B cell (primary cell): ENCODE data around the gene PRAF2. TPM values are rescaled to one million over a fixed set of nuclear protein-coding genes. Genes with fewer than 3 reads are reported as not detected.

Source experiments
- ATAC-seq: fragments of 200-7000 bp; cut with Tn5 transposase; one replicate; pipeline ENCODE4 v1.10.0; 2021; ENCODE audit warnings: low read depth, mild to moderate bottlenecking, moderate number of reproducible peaks, moderate library complexity
- CTCF ChIA-PET: fragments of 350-600 bp; sonication (Branson Sonifier 250); formaldehyde crosslinking; loops from one replicate; lab custom pipeline; 2021; ENCODE audit warnings: antibody characterized with exemption, inconsistent platforms; lab: Charles Lee
- POLR2A ChIA-PET: fragments of 350-600 bp; sonication (Branson Sonifier 250); formaldehyde crosslinking; loops from one replicate; lab custom pipeline; 2021; ENCODE audit warnings: antibody characterized with exemption; lab: Charles Lee
- DNase-seq: peaks from one replicate; pipeline ENCODE4 v3.0.0; 2013
- H2AFZ ChIP-seq: 2 replicates; pipeline ENCODE4 v1.6.1; 2012; ENCODE audit warnings: mild to moderate bottlenecking, low read depth, low read length; ENCODE audit not compliant: insufficient read depth, poor library complexity, severe bottlenecking
- H3K27ac ChIP-seq, 2 donors: 1 replicate in 1 of 2; 2 replicates in 1 of 2; pipeline ENCODE4 v1.5.1; 2012 to 2013; ENCODE audit warnings: low read length in 2 of 2, mild to moderate bottlenecking in 2 of 2, moderate library complexity in 1 of 2
- H3K27me3 ChIP-seq, 4 experiments: fragments of 200-600 bp in 1 of 4; sonication (generic) in 1 of 4; replicated peaks in 1 of 4; 1 replicate in 2 of 4; 2 replicates in 2 of 4; pipeline versions ENCODE4 v1.6.1 to v1.7.0; 2013 to 2016; ENCODE audit warnings: low read length in 3 of 4, mild to moderate bottlenecking in 2 of 4, mixed read lengths in 1 of 4, moderate library complexity in 1 of 4; ENCODE audit not compliant: insufficient read depth in 4 of 4, control insufficient read depth in 3 of 4; ENCODE audit errors: control extremely low read depth in 1 of 4
- H3K36me3 ChIP-seq, 2 experiments: replicated peaks in 1 of 2; 1 replicate in 1 of 2; 2 replicates in 1 of 2; pipeline versions ENCODE4 v1.6.1 to v1.7.1; 2013; ENCODE audit warnings: low read length in 1 of 2; ENCODE audit not compliant: insufficient read depth in 2 of 2, control insufficient read depth in 1 of 2; ENCODE audit errors: control extremely low read depth in 1 of 2, extremely low read depth in 1 of 2
- H3K4me1 ChIP-seq, 2 donors: fragments of 200-600 bp in 1 of 2; sonication (generic) in 1 of 2; 1 replicate in 1 of 2; 2 replicates in 1 of 2; pipeline versions ENCODE4 v1.5.1 to v1.6.1; 2013 to 2017; ENCODE audit warnings: low read length in 2 of 2; ENCODE audit not compliant: control insufficient read depth in 2 of 2, insufficient read depth in 2 of 2
- H3K4me2 ChIP-seq: replicated peaks from 2 replicates; pipeline ENCODE3; 2012; ENCODE audit warnings: mild to moderate bottlenecking, low read depth, low read length; ENCODE audit not compliant: poor library complexity, severe bottlenecking
- H3K4me3 ChIP-seq, 5 experiments: fragments of 200-600 bp in 1 of 5; sonication (generic) in 1 of 5; 1 replicate in 3 of 5; 2 replicates in 2 of 5; pipeline versions ENCODE4 v1.5.1 to v1.7.0; 2011 to 2016; ENCODE audit warnings: low read length in 4 of 5, mild to moderate bottlenecking in 4 of 5, low read depth in 2 of 5, control low read depth in 1 of 5, moderate library complexity in 1 of 5; ENCODE audit not compliant: insufficient read depth in 1 of 5; ENCODE audit errors: control extremely low read depth in 1 of 5, extremely low read depth in 1 of 5
- H3K79me2 ChIP-seq: fragments of 200-600 bp; sonication (generic); one replicate; pipeline ENCODE4 v1.6.0; 2016; ENCODE audit warnings: low read length; ENCODE audit not compliant: control insufficient read depth, insufficient read depth
- H3K9ac ChIP-seq: fragments of 200-600 bp; sonication (generic); 2 replicates; pipeline ENCODE4 v1.6.1; 2017; ENCODE audit warnings: mild to moderate bottlenecking, low read length, moderate library complexity
- H3K9me3 ChIP-seq, 3 donors: one replicate each; pipeline versions ENCODE4 v1.6.1 to v1.7.1; 2013; ENCODE audit warnings: low read length in 2 of 3; ENCODE audit not compliant: control insufficient read depth in 2 of 3, insufficient read depth in 1 of 3; ENCODE audit errors: control extremely low read depth in 1 of 3
- H4K20me1 ChIP-seq: 2 replicates; pipeline ENCODE4 v1.6.0; 2012; ENCODE audit warnings: mild to moderate bottlenecking, low read length; ENCODE audit not compliant: insufficient read depth, control insufficient read depth, poor library complexity, severe bottlenecking
- H3K27ac Mint-ChIP-seq: one replicate; pipeline ENCODE4 v1.8.0; 2021; ENCODE audit warnings: mixed read lengths
- H3K27me3 Mint-ChIP-seq: one replicate; pipeline ENCODE4 v1.8.0; 2021; ENCODE audit warnings: mixed read lengths
- H3K4me1 Mint-ChIP-seq: one replicate; pipeline ENCODE4 v1.8.0; 2021; ENCODE audit warnings: mixed read lengths
- H3K4me3 Mint-ChIP-seq: one replicate; pipeline ENCODE4 v1.8.0; 2021; ENCODE audit warnings: mixed read lengths
- H3K9me3 Mint-ChIP-seq: one replicate; pipeline ENCODE4 v1.8.0; 2022; ENCODE audit warnings: mixed read lengths; ENCODE audit not compliant: insufficient read depth
- EZH2 ChIP-seq: IDR thresholded peaks from 2 replicates; pipeline ENCODE4 v1.6.1; 2012; ENCODE audit warnings: borderline replicate concordance, low read depth, mild to moderate bottlenecking, moderate library complexity, low read length; ENCODE audit not compliant: insufficient read depth, poor library complexity, severe bottlenecking
- WGBS: methylation state at CpG from one replicate; pipeline ENCODE4 v1.1.5; 2013; ENCODE audit warnings: missing lambda C conversion rate; ENCODE audit not compliant: insufficient coverage; 5-methylcytosine and 5-hydroxymethylcytosine counted together
- intact Hi-C: fragments of 100-400 bp; cut with micrococcal nuclease; formaldehyde crosslinking; loops from one replicate; pipeline ENCODE4 v1.10.0; 2022
- polyA plus RNA-seq: library from polyadenylated mRNA; depleted of rRNA; stranded (reverse); fragments of >200 nt; gene quantifications from 2 replicates; pipeline ENCODE4 v1.2.3, GENCODE V29; 2012
- total RNA-seq, 2 donors: library from RNA; stranded (reverse); fragments of 120-200 nt in 1 of 2; gene quantifications; 1 replicate in 1 of 2; 2 replicates in 1 of 2; pipeline versions ENCODE4 v1.2.3 to v1.2.4, GENCODE V29; 2013 to 2022
- TF ChIP-seq, protein P1 (sequence below): fragments of 200-600 bp; IDR thresholded peaks from one replicate; pipeline ENCODE4 v1.8.0; 2022; ENCODE audit warnings: antibody characterized with exemption, mild to moderate bottlenecking

Gene PRAF2
- total and polyA plus RNA-seq, 2 donors (not counting 1 experiment from before 2014, with no cell fraction given) = 19.0 to 19.4 TPM

- no peaks in the 10 kb centered on the region for H3K27me3 Mint-ChIP-seq
- peak overlapping the region; percentile 77 for H3K4me2 ChIP-seq
- CTCF ChIA-PET = no interaction called here
- no peak for TF ChIP-seq EZH2
- TF ChIP-seq, protein P1, sequence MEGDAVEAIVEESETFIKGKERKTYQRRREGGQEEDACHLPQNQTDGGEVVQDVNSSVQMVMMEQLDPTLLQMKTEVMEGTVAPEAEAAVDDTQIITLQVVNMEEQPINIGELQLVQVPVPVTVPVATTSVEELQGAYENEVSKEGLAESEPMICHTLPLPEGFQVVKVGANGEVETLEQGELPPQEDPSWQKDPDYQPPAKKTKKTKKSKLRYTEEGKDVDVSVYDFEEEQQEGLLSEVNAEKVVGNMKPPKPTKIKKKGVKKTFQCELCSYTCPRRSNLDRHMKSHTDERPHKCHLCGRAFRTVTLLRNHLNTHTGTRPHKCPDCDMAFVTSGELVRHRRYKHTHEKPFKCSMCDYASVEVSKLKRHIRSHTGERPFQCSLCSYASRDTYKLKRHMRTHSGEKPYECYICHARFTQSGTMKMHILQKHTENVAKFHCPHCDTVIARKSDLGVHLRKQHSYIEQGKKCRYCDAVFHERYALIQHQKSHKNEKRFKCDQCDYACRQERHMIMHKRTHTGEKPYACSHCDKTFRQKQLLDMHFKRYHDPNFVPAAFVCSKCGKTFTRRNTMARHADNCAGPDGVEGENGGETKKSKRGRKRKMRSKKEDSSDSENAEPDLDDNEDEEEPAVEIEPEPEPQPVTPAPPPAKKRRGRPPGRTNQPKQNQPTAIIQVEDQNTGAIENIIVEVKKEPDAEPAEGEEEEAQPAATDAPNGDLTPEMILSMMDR = no peak
- POLR2A ChIA-PET = no interaction called here
- H3K9me3 Mint-ChIP-seq = no peaks in the 10 kb centered on the region
- peak overlapping the region; percentile 93 for H3K4me3 Mint-ChIP-seq
- no peaks in the 10 kb centered on the region for H3K9me3 ChIP-seq
- no peak for DNase-seq
- H3K79me2 ChIP-seq = peaks cover 17% of the 10 kb centered on the region
- H3K4me3 ChIP-seq = peak overlapping the region in 3 of 5 experiments; percentile 71 to 76 (median 74)
- H3K9ac ChIP-seq = no peak overlapping the region
- no peak overlapping the region for H2AFZ ChIP-seq
- WGBS = no CpG with 5 or more reads among the region's 5 CpGs
- peaks cover 4 to 14% of the 10 kb centered on the region in 2 donors for H3K4me1 ChIP-seq
- H3K27ac Mint-ChIP-seq = no peak overlapping the region
- H3K4me1 Mint-ChIP-seq = peaks cover 25% of the 10 kb centered on the region
- intact Hi-C loops = loop anchor here (5.0 to 10.0 kb wide), 3 partner anchors 45 to 1468 kb away; partner anchors contain the start of genes ELK1, OTUD5 and UXT
- peaks cover 0 to 12% of the 10 kb centered on the region in 2 experiments for H3K36me3 ChIP-seq
- no peaks in the 10 kb centered on the region for H4K20me1 ChIP-seq
- no peaks in the 10 kb centered on the region for H3K27me3 ChIP-seq
- no peak for ATAC-seq
- no peak overlapping the region for H3K27ac ChIP-seq
Measured at GRCh38 chrX:49122499-49122898, 48.7 kb upstream of the PRAF2 start.

- DNase-seq (no peak), ATAC-seq (no peak)
- Histone ChIP-seq H3K4me3 (no peak overlapping the region), H3K9ac (no peak overlapping the region), H3K4me2 (no peak overlapping the region), H3K36me3 (peaks cover 0 to 30% of the 10 kb centered on the region in 2 experiments), H3K27me3 (no peaks in the 10 kb centered on the region), H3K27ac (no peak overlapping the region), H3K79me2 (peaks cover 17% of the 10 kb centered on the region), H3K4me1 (peaks cover 4 to 18% of the 10 kb centered on the region in 2 donors), H2AFZ (no peak overlapping the region), H4K20me1 (no peaks in the 10 kb centered on the region), H3K9me3 (no peaks in the 10 kb centered on the region)
- WGBS = no CpG with 5 or more reads among the region's 1 CpG
- ChIA-PET POLR2A (no interaction called here), CTCF (interaction anchor here (1.4 kb wide), 1 partner anchor 58 kb away, joined by 3 read pairs; no protein-coding TSS in a partner anchor)
- Mint-ChIP-seq H3K27ac (no peak overlapping the region), H3K27me3 (no peaks in the 10 kb centered on the region), H3K4me1 (peaks cover 29% of the 10 kb centered on the region), H3K4me3 (peak overlapping the region; percentile 0), H3K9me3 (no peaks in the 10 kb centered on the region)
- intact Hi-C loops = loop anchor here (5.0 to 10.0 kb wide), 3 partner anchors 47 to 1465 kb away; partner anchors contain the start of genes ELK1, OTUD5 and UXT
- no peak for TF ChIP-seq EZH2
- TF ChIP-seq, protein P1 = no peak
Measured at GRCh38 chrX:49120091-49120490, 46.3 kb upstream of the PRAF2 start.
